ENCODE results near the gene STAT6.

STAT6 gene

DNA sequence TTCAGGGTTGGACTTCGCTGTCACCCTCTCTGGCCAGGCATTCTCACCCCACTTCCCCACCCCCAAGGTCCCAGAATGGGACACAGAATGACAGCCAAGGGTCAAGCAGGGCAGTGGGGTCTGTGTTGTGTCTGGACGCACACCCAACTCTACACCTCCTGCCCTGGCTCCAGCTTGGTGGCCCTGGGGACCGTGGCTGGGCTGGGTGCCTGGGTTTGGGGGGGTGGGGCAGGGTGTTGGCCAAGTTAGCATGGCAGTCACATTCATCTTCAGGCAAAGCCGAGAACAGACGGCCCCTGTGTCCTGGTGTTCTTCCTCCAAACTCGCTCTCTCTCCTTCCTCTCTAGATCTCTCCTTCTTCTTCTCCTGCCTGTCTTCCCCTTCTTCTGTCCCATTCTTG, 22.8 kb upstream of the STAT6 start:
- Histone ChIP-seq H3K9me3 (ENCODE audit: insufficient read depth, low read length) (no peaks in the 10 kb centered on the region), H3F3A (ENCODE audit: insufficient read depth) (no peaks in the 10 kb centered on the region), H2AFZ (ENCODE audit: low read depth, low read length, severe bottlenecking) (no peak overlapping the region), H3K27ac (ENCODE audit: low read depth, low read length) (no peak overlapping the region), H4K20me1 (ENCODE audit: low read depth, low read length) (no peaks in the 10 kb centered on the region), H3K4me3 (ENCODE audit: insufficient read depth, low read length, poor library complexity, severe bottlenecking) (no peak overlapping the region), H3K9me2 (replicated peaks; ENCODE audit: insufficient read depth, low read length) (no peaks in the 10 kb centered on the region), H3K79me2 (ENCODE audit: insufficient read depth, low read length) (no peaks in the 10 kb centered on the region), H3K27me3 (ENCODE audit: low read length) (no peaks in the 10 kb centered on the region), H3K36me3 (ENCODE audit: low read length) (no peaks in the 10 kb centered on the region), H3K4me2 (ENCODE audit: low read depth, low read length, poor library complexity, severe bottlenecking) (no peak overlapping the region), H3K9ac (ENCODE audit: low read length) (no peak overlapping the region)
- TF ChIP-seq EZH2phosphoT487 (conservative IDR thresholded peaks at IDR 0.05; ENCODE audit: low read length) (no peak), CTCF (IDR thresholded peaks at IDR 0.05; ENCODE audit: insufficient read depth, low read length, poor library complexity, severe bottlenecking) (no peak)

GRCh38 chr12:57133013-57133569, 21.9 kb upstream of the STAT6 start:
- no peaks in the 10 kb centered on the region for H3K79me2 ChIP-seq (ENCODE audit: insufficient read depth, low read length)

GRCh38 chr12:57131896-57132744, 21.0 kb upstream of the STAT6 start:
- TF ChIP-seq EZH2phosphoT487 (conservative IDR thresholded peaks at IDR 0.05; ENCODE audit: low read length) = no peak
- TF ChIP-seq CTCF (IDR thresholded peaks at IDR 0.05; ENCODE audit: insufficient read depth, low read length, poor library complexity, severe bottlenecking) = no peak
- Histone ChIP-seq H3K9ac (ENCODE audit: low read length) (no peak overlapping the region), H4K20me1 (ENCODE audit: low read depth, low read length) (no peaks in the 10 kb centered on the region), H2AFZ (ENCODE audit: low read depth, low read length, severe bottlenecking) (no peak overlapping the region), H3K9me3 (ENCODE audit: insufficient read depth, low read length) (no peaks in the 10 kb centered on the region), H3K27ac (ENCODE audit: low read depth, low read length) (no peak overlapping the region), H3F3A (ENCODE audit: insufficient read depth) (no peaks in the 10 kb centered on the region), H3K36me3 (ENCODE audit: low read length) (no peaks in the 10 kb centered on the region), H3K9me2 (replicated peaks; ENCODE audit: insufficient read depth, low read length) (no peaks in the 10 kb centered on the region), H3K27me3 (ENCODE audit: low read length) (no peaks in the 10 kb centered on the region), H3K79me2 (ENCODE audit: insufficient read depth, low read length) (no peaks in the 10 kb centered on the region), H3K4me2 (ENCODE audit: low read depth, low read length, poor library complexity, severe bottlenecking) (no peak overlapping the region), H3K4me3 (ENCODE audit: insufficient read depth, low read length, poor library complexity, severe bottlenecking) (no peak overlapping the region)

More at GRCh38 chr12:57133013-57133569, 21.9 kb upstream of the STAT6 start:
- Histone ChIP-seq H3K27me3 (ENCODE audit: low read length) (no peaks in the 10 kb centered on the region), H4K20me1 (ENCODE audit: low read depth, low read length) (no peaks in the 10 kb centered on the region), H3K4me2 (ENCODE audit: low read depth, low read length, poor library complexity, severe bottlenecking) (no peak overlapping the region), H3K9me2 (replicated peaks; ENCODE audit: insufficient read depth, low read length) (no peaks in the 10 kb centered on the region), H3K9ac (ENCODE audit: low read length) (no peak overlapping the region), H3K9me3 (ENCODE audit: insufficient read depth, low read length) (no peaks in the 10 kb centered on the region), H3K36me3 (ENCODE audit: low read length) (no peaks in the 10 kb centered on the region), H2AFZ (ENCODE audit: low read depth, low read length, severe bottlenecking) (no peak overlapping the region), H3K4me3 (ENCODE audit: insufficient read depth, low read length, poor library complexity, severe bottlenecking) (no peak overlapping the region), H3K27ac (ENCODE audit: low read depth, low read length) (no peak overlapping the region), H3F3A (ENCODE audit: insufficient read depth) (no peaks in the 10 kb centered on the region)
- no peak for TF ChIP-seq CTCF (IDR thresholded peaks at IDR 0.05; ENCODE audit: insufficient read depth, low read length, poor library complexity, severe bottlenecking)
- TF ChIP-seq EZH2phosphoT487 (conservative IDR thresholded peaks at IDR 0.05; ENCODE audit: low read length) = no peak

Data from SU-DHL-6 (cell line).